ENCODE data around the gene BCAT1.

DNA sequence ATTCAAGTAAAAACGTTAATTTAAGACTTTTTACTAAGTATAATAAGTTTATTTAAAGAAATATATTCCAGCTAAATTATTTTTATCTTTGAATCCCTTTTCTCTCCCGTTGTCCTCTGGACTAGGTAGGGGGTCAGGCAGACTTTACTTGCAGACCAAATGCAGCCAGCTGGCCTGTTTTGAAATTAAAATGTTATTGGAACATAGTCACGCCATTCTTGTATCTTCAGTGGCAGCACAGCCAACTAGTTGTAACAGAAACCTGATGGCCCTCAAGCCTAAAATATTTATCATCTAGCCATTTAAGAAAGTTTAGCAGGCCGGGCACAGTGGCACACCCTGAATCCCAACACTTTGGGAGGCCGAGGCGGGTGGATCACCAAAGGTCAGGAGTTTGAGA, 52.7 kb downstream of the BCAT1 start:
- TF ChIP-seq, protein P1, sequence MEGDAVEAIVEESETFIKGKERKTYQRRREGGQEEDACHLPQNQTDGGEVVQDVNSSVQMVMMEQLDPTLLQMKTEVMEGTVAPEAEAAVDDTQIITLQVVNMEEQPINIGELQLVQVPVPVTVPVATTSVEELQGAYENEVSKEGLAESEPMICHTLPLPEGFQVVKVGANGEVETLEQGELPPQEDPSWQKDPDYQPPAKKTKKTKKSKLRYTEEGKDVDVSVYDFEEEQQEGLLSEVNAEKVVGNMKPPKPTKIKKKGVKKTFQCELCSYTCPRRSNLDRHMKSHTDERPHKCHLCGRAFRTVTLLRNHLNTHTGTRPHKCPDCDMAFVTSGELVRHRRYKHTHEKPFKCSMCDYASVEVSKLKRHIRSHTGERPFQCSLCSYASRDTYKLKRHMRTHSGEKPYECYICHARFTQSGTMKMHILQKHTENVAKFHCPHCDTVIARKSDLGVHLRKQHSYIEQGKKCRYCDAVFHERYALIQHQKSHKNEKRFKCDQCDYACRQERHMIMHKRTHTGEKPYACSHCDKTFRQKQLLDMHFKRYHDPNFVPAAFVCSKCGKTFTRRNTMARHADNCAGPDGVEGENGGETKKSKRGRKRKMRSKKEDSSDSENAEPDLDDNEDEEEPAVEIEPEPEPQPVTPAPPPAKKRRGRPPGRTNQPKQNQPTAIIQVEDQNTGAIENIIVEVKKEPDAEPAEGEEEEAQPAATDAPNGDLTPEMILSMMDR (IDR thresholded peaks at IDR 0.05) = no peak
- TF ChIP-seq EZH2 (IDR thresholded peaks at IDR 0.05; ENCODE audit: borderline replicate concordance, insufficient read depth, low read depth, low read length, poor library complexity, severe bottlenecking) = no peak

Measured in B cell (primary cell).